ENCODE data around the gene KCNK4. TPM values are rescaled to one million over a fixed set of nuclear protein-coding genes. Genes with fewer than 3 reads are reported as not detected.

Gene KCNK4
- total RNA-seq, 2 donors from 2014 or later = not detected

DNA sequence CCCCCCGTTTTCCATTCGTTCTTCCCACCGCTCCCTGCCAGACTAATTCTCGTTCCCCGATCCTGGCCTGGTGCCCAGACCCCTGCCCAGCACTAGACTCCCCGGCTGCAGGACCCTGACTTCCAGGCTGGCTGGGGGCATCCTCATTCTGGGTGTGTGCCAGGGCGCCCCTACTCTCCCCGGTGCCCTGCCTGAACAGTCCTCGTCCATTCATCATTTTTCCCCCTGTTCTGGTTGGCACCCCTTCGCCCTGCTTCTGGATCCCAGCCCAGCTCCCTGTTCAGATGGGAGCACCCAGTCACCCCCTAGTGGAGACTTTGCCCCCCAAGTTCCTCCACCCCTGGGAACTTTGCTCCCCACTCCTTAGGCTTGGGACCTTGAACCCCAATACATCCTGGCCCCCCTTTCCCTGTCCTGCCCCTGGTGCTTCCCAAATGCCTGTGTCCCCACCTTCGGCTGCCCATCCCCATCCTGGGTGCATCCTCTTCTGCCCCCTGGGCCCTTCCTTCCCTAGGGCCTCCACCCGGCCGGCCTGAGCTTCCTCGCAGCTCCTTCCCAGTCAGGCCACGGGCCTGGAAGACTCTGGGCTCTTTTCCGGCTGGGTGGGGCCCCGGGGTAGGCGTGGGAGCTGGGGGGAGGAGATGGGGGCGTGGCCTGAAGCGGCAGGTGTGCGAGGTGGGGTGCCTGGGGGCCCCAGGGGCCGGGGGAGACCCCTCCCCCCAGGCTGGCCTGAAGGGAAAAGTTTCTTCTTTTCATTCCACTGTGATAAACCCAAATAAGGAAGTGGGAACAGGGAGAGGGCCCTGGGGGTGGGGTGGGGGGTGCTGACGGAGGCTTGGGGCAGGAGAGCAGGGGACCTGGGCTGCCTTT is 38.9 kb upstream of the KCNK4 start:
- DNase-seq (peak; percentile 89 to 91), ATAC-seq (peak; percentile 81)
- intact Hi-C loops (cut with DNase I, micrococcal nuclease) = no loop called here

DNA sequence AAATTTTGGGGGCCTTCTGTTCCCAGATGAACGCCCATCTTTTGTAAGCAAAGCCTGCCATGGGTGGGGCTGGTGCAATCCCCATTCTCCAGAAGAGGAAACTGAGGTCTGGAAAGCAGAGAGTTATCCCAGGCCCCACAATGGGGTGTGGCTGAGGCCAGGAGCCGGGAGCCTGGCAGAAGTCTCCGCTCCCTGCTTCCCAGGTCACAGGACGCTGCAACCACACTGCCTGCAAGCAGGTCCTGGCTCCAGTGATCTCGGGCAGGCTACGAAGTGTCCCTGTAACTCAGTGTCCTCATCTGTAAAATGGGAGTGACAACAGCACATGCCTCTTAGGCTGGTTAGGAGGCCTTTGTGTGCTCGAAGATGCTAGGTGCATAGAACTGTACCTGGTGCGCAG is 38.1 kb upstream of the KCNK4 start:
- DNase-seq (no peak), ATAC-seq (no peak)
- intact Hi-C loops (cut with DNase I, micrococcal nuclease) = no loop called here

DNA sequence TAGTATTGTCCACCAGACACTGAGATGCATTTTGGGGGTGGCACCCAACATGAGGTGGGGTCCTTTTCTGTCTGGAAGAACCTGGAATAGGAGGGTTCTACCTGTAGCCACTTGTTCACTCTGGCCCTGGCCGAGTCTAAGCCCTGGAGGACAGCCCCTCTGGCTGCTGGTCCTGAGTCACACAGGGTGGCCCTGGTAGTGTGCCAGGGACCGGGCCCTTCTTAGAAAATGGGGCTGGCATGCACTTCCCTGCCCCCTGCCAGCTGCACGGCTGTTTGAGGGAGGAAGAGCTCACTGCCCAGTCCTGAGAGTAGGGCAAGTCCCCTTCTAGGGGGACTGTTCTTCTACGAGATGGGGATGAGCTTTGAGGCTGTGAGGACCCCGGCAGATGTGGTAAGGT is 37.6 kb upstream of the KCNK4 start:
- intact Hi-C loops (cut with DNase I, micrococcal nuclease) = no loop called here
- ATAC-seq = no peak
- no peak for DNase-seq

GRCh38 chr11:64254326-64254725 is 36.8 kb upstream of the KCNK4 start:
- ATAC-seq (no peak), DNase-seq (no peak)
- intact Hi-C loops (cut with DNase I, micrococcal nuclease) = no loop called here

DNA sequence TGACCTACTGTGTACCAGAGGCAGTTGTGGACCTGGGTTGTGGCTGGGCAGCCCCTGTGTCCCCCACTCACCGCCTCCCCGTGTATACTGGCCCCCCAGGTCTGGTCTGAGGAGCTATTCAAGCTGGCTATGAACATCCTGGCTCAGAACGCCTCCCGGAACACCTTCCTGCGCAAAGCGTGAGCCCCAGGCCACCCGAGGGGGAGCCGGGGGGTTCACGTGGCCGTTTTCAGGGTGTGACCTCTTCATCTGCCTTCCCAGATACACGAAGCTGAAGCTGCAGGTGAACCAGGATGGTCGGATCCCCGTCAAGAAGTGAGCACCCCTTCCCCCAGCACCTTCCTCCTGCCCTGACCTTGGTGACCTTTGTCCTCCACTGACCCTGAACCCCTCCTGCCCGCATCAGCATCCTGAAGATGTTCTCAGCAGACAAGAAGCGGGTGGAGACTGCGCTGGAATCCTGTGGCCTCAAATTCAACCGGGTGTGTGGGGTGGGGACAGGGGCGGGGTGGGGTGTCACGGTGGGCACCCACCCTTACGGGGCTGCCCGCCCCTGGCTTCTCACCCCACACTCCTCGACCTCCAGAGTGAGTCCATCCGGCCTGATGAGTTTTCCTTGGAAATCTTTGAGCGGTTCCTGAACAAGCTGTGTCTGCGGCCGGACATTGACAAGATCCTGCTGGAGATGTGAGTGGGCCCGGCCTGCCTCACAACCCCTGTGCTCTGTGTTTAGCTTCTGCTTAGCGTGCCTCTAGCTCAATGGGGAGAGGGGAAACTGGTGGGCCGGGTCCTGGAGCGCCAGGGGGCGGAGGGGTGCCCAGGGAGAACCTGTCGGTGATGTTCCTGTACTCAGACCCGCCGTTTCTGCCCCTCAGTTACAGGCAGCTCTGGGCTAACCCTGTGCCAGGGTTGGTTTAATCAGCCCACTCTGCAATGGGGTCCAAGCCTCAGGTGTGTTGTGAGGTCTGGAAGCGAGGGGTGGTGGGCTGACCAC is 35.7 kb upstream of the KCNK4 start:
- ATAC-seq (no peak), DNase-seq (no peak)
- intact Hi-C loops (cut with DNase I, micrococcal nuclease) = no loop called here

DNA sequence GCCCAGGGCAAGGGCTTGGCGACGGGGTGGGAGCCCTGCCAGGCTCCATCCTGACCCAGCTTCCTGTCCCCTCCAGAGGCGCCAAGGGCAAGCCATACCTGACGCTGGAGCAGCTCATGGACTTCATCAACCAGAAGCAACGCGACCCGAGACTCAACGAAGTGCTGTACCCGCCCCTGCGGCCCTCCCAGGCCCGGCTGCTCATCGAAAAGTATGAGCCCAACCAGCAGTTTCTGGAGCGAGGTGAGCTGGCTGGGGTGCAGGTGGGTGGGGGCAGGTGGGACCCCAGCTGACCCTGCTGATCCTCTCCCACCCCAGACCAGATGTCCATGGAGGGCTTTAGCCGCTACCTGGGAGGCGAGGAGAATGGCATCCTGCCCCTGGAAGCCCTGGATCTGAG is 34.8 kb upstream of the KCNK4 start:
- intact Hi-C loops (cut with DNase I, micrococcal nuclease) = no loop called here
- ATAC-seq = no peak
- no peak for DNase-seq

- ATAC-seq (no peak), DNase-seq (no peak)
- intact Hi-C loops (cut with DNase I, micrococcal nuclease) = no loop called here
Observed at GRCh38 chr11:64258356-64258755, 32.7 kb upstream of the KCNK4 start.

- ATAC-seq (no peak), DNase-seq (no peak)
- intact Hi-C loops (cut with DNase I, micrococcal nuclease) = no loop called here
Observed at GRCh38 chr11:64258946-64259532, 32.1 kb upstream of the KCNK4 start.

- ATAC-seq (no peak), DNase-seq (no peak)
- intact Hi-C loops (cut with DNase I, micrococcal nuclease) = no loop called here
Observed at GRCh38 chr11:64259533-64260067, 31.5 kb upstream of the KCNK4 start.

GRCh38 chr11:64260147-64260708 is 30.9 kb upstream of the KCNK4 start:
- intact Hi-C loops (cut with DNase I, micrococcal nuclease) = no loop called here
- no peak for DNase-seq
- ATAC-seq = no peak

DNA sequence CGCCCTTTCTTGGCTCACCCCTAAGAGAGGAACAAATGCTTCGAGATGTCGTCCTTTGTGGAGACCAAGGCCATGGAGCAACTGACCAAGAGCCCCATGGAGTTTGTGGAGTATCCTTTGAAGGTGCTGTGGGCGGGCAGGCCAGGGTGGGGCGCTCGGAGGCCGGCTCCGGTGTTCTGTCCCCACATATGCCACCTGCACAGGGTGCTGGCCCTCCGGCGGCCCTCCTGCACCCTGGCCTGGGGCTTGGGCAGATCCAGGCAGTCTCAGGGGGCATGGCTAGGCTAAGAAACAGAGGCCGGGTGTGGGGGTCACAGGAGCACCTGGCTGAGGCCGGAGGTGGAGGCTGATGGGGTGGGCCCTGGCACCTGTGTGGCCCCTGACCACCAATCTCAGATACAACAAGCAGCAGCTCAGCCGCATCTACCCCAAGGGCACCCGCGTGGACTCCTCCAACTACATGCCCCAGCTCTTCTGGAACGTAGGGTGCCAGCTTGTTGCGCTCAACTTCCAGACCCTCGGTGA is 29.5 kb upstream of the KCNK4 start:
- DNase-seq (no peak), ATAC-seq (no peak)
- intact Hi-C loops (cut with DNase I, micrococcal nuclease) = no loop called here

GRCh38 chr11:64262271-64263002 is 28.7 kb upstream of the KCNK4 start:
- ATAC-seq (no peak), DNase-seq (no peak)
- intact Hi-C loops (cut with DNase I, micrococcal nuclease) = no loop called here

DNA sequence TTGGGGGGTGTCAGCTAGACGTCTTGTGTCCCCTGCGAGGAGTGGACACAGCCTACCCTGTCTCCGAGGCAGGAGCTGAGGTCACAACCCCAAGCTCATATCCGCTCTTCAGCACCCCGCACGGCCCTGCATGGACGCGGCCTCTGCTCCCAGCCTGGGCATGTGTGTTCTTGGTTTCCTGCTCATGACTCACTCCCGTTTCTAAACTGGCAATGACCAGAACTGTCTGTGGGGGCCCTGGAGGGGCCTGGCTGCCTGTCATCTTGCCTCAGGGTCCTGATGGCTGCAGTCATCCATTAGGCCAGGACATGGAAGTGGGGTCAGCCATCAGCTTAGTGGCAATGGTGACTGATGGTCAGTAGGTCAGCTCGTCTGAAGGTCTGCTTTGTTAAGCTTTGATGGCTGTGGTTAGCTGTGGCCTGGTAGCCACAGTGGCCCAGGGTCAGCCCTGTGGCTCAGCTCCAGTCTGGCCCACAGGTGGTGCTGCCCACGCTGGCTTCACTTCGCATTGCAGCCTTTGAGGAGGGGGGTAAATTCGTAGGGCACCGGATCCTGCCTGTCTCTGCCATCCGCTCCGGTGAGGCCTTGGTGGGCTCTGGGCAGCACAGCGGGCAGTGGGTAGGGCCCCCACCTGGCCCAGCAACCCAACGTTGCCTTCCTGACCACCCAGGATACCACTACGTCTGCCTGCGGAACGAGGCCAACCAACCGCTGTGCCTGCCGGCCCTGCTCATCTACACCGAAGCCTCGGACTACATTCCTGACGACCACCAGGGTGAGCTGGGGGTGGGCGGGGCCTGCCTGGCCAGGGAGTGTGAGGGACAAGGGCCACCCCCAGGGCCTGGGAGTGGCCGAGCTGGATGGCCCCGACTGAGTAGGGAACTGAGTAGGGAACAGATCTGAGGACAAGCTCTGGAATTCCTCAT is 27.8 kb upstream of the KCNK4 start:
- no peak for ATAC-seq
- intact Hi-C loops (cut with DNase I, micrococcal nuclease) = no loop called here
- no peak for DNase-seq

DNA sequence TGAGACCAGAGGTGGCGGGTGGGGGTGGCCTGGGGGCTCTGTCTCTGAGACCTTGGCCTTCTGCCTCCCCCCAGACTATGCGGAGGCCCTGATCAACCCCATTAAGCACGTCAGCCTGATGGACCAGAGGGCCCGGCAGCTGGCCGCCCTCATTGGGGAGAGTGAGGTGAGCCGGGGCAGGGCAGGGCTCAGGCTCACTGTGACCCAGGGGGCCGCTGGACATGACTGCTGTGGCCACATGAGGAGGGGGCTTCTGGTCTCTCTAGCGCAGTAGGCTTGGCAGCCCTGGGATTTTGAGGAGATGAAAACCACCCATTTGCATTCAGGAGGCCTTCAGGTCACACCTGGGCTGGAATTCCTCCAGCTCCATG is 27.2 kb upstream of the KCNK4 start:
- DNase-seq (no peak), ATAC-seq (no peak)
- intact Hi-C loops (cut with DNase I, micrococcal nuclease) = no loop called here

- no peak for DNase-seq
- intact Hi-C loops (cut with DNase I, micrococcal nuclease) = no loop called here
- ATAC-seq = no peak
Observed at GRCh38 chr11:64264371-64264852, 26.7 kb upstream of the KCNK4 start.

DNA sequence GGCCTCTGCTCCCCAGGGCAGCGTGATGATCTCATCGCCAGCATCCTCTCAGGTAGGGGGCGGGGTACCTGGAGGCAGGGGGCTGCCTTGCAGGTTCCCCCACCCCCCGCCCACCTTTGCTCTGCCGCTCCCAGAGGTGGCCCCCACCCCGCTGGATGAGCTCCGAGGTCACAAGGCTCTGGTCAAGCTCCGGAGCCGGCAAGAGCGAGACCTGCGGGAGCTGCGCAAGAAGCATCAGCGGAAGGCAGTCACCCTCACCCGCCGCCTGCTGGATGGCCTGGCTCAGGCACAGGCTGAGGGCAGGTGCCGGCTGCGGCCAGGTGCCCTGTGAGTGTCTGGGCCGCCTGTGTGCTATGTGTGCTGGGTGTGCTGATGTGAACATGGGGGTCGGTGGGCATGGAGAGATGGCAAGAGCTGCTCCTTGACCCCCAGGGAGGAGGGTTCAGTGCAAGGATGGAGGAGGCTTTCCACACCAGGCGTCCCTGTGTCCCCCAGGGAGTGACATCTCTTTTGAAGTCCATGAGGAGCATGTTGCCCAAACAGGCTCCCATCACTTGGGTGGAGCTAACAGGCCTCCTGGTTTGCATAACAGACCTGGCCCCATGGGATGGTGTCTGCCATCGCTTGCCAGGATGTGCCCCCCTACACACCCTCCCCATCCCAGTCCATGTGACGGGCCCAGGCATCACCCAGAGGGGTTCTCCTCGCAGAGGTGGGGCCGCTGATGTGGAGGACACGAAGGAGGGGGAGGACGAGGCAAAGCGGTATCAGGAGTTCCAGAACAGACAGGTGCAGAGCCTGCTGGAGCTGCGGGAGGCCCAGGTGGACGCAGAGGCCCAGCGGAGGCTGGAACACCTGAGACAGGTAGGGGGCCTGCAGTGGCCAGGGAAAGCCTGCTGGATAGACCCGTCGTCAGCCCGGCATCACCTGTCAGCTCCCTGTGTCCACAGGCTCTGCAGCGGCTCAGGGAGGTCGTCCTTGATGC is 25.6 kb upstream of the KCNK4 start:
- no peak for ATAC-seq
- intact Hi-C loops (cut with DNase I, micrococcal nuclease) = no loop called here
- DNase-seq = no peak

Measured in left colon (tissue), 2 donors.